DMS53 treated with DMSO at 0.1 percent for 48 hours (cell line): ENCODE measurements around the gene GGT5.
"Not testable (repeated sequence)": the region's sequence is repeated elsewhere in the genome, so short reads cannot be mapped to it uniquely, and the experiment has no call there.

ENCODE experiments used
- DNase-seq: peaks from one replicate; lab custom pipeline; 2025; ENCODE audit not compliant: unreplicated experiment; lab: John Stamatoyannopoulos, UW

Gene GGT5

GRCh38 chr22:24206460-24207263, 38.2 kb downstream of the GGT5 start:
- DNase-seq, result not testable (repeated sequence)

GRCh38 chr22:24205438-24206195, 39.3 kb downstream of the GGT5 start:
- DNase-seq, result no peak

- not testable (repeated sequence) for DNase-seq
Observed at GRCh38 chr22:24203856-24204255, 41.0 kb downstream of the GGT5 start.

GRCh38 chr22:24201681-24202614, 42.9 kb downstream of the GGT5 start:
- no peak for DNase-seq

DNA sequence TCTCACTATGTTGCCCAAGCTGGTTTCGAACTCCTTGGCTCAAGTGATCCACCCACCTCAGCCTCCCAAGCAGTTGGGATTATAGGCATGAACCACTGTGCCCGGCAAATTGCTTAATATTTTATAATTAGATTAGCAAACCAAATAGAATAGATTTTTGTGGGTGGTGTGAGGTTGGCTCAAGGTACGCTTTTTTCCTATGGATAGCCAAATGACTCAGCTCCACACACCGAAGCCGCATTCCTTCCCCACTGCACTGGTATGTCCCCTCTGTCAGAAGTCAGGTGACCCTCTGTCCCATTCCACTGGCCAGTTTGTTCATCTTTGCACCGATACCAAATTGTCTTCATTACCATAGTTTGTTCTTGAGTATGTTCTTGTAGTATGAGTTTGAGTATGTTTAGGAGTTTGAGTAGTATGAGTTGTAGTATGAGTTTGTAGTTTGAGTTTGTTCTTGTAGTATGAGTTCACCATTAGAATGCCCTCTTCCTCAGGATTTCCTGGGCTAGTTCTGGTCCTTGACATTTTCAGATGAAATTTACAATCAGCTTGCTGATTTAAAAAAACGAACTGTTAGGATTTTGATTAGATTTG, 44.2 kb downstream of the GGT5 start:
- no peak for DNase-seq

GRCh38 chr22:24198682-24199052, 46.2 kb downstream of the GGT5 start:
- no peak for DNase-seq

GRCh38 chr22:24191893-24192292, 53.0 kb downstream of the GGT5 start:
- no peak for DNase-seq

DNA sequence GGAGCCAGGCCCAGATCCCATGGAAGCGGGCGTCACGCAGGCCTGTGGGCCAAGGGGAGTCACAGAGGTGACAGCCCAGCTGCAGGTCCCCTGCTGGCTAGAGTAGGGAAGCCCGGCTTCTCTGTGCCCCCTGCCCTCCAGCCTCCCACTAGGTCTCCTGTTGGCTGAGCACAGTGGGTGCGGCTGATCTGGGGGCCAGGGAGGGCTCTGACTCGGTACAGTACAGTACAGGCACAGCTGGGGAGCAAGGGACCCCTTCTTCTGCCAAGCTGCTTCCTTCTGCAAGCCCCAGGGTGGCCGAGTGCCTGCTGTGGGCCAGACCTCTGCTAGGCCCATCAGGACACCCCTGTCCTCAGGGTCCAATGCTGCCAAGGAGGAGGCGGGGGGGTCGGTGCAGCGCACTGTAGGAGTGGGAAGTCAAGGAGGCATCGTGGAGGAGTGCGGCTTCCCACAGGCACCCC, 53.5 kb downstream of the GGT5 start:
- no peak for DNase-seq

DNA sequence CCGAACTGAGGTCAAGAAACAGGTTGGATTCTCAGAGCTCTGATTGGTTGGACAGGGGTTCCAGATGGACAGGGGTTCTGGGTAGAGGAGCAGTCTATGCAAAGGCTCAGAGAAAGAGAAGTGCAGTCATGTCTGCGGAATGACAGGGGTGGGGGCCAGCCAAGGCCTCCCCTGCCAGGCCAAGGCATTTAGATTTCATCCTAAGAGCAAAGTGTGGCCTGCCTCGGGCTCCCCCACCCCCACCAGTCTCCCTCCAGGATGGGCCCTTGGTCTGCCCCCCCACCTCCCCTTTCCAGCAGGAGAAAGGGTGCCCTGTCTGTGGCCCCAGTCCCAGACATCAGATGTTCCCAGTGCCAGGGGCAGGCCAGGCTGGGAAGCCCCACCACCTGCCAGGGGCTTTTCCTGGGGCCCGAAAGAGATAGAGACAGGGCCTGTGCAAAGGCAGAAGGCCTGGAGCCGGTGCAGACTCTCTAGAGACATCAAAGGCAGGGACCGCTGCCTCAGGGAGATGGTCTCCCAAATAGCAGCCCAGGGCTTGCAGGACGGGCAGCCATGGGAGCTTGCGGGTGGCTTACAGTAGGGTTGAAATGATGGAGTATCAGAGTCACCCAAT, 54.2 kb downstream of the GGT5 start:
- DNase-seq, result no peak

- no peak for DNase-seq
Observed at GRCh38 chr22:24190159-24190540, 54.7 kb downstream of the GGT5 start.

GRCh38 chr22:24189249-24190158, 55.4 kb downstream of the GGT5 start:
- no peak for DNase-seq

- DNase-seq, result no peak
Observed at GRCh38 chr22:24188705-24189248, 56.1 kb downstream of the GGT5 start.

- DNase-seq, result no peak
Observed at GRCh38 chr22:24187731-24188644, 56.9 kb downstream of the GGT5 start.

DNA sequence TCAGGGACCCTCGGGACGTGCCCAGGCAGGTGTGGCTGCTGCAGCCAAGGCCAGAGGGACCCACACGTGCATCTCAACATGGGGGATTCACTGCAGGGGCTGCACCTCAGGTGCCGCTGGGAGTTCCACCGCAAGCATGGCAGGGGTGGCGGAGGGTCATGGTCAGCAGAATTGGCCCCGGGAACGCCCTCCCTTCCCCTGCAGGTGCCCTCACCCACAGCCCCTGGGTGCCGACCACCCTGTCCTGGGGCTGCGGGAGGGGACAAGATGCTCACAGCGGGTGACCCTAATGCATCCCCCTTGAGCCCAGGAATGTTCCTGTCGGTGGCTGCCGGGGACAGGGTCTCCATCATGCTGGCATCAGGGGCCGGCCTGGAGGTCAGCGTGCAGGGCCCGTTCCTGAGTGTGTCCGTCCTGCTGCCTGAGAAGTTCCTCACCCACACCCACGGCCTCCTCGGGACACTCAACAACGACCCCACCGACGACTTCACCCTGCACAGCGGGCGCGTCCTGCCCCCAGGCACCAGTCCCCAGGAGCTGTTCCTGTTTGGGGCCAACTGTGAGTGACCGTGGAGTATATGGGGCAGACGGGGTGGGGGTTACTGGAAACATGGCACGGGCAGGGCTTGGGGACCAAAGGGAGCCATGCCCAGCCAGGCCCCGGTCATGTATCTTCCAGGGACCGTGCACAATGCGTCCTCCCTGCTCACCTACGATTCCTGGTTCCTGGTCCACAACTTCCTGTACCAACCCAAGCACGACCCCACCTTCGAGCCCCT, 57.8 kb downstream of the GGT5 start:
- no peak for DNase-seq

- DNase-seq, result no peak
Observed at GRCh38 chr22:24186352-24186740, 58.5 kb downstream of the GGT5 start.

- no peak for DNase-seq
Observed at GRCh38 chr22:24185501-24186351, 59.2 kb downstream of the GGT5 start.
